M059J (cell line): ENCODE data around the gene CACNA1H. TPM values are rescaled to one million over a fixed set of nuclear protein-coding genes. Genes with fewer than 3 reads are reported as not detected.

Experiments used
- DNase-seq: peaks from one replicate; pipeline ENCODE4 v3.0.0-alpha.2; 2012; ENCODE audit warnings: low read depth
- total RNA-seq: library from RNA; depleted of rRNA; stranded (reverse); fragments of >200 nt; shearing (Covaris generic); gene quantifications from 2 replicates; pipeline ENCODE4 v1.2.3, GENCODE V29; 2014

CACNA1H gene
- total RNA-seq, 1 experiment from 2014 or later = 0.02 TPM

DNA sequence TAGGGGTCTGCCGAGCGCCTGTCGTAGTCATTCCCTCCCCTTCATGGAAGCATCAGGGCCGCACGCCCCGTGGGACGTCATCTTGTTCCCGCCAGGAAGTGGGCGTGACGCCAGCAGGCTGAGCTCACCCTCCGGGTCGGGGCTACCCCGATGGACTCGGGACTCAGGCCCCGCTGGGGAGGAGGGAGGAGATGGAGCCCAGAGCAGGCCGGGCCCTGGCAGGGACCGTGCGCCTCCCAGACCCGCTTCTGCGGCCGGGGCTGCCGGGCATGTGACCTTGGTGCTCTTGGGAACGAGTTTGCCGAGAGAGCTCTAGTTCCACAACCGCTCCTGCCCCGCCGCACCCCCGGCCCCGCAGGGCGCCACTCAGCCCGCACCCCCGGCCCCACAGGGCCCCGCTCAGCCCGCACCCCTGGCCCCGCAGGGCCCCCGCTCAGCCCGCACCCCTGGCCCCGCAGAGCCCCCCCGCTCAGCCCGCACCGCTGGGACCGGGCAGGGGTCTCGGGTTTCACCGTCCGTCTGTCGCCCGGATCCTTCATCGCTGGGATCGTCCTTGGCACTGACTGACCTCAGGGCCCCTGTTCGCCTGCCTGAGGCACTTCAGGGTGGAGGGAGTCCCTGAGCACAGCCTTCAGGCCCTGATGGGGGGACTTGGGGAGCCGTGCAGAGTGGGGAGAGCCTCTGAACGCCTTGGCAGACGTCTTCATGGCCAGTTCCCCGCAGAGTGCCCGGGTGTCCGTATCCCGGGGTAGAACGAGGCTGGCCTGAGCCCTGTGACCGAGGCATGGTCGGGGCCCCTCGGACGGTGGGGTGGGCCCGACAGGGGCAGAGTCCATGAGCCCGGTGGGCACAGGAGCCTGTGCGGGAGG, 5.8 kb downstream of the CACNA1H start:
- DNase-seq = no peak

DNA sequence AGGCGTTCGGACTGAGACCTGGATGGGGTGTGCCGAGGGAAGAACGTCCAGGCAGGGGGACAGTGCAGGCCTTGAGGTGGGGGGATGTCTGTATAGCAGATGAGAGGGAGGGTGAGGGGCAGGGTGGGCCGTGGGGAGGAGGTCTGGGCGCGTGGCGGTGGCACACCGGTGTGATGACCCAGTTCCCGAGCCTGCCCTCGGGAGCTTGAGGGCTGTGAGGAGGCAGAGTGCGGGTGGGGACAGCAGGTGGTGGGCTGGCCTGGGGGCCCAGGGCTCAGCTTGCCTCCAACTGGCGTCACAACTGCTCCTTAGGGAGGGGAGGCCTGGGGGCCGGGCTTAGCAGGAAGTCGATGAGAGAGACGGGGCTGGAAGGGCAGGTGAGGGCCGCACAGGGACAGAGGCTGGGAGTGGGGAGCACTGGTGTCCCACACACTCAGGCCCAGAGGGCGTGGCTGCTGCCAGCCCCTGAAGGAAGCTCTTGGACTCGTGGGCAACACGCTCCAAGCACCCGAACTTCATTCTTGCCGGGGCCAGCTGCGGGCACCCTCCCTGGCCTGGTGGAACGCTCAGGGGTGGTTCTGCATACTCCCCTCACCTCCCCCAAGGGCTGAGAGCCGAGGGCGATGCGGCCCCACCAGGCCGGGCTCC, 6.5 kb downstream of the CACNA1H start:
- no peak for DNase-seq

DNA sequence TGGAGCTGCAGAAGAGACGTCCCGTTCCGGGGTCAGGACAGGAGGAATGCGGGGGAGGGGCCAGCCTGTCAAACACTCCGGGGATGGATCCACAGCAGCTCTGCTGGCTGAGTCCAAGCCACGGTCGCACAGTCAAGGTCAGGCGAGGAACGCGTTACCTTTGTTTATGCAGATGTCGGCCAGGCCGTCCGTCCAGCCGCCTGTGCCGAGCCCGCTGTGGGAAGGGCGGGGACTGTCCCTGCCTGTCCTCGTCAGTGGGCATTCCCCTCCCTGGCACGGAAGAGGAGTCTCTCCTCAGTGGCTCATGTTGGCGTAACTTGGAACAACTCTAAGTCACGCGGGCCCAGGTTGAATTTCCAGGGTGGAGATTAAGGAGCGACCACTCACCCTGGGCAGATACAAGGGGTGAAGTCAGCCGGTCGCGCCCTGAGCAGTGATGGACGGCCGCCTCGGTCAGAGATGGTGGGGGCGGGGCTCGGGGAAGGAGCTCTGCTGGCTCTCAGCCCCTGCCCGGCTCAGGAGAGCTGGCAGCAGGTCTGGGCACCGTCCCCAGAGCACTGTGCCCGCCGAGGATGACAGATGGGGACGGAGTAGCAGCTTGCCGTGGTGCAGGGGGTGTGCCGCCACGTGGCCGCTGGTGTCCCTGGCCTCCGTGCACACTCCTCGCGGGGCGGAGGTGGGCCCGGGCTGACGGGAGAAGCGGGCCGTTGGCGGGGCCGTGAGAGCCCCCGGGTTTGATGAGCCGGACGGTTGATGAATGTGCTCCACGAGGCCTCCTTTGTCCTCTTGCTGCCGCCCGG, 7.3 kb downstream of the CACNA1H start:
- DNase-seq = peak; percentile 26

DNA sequence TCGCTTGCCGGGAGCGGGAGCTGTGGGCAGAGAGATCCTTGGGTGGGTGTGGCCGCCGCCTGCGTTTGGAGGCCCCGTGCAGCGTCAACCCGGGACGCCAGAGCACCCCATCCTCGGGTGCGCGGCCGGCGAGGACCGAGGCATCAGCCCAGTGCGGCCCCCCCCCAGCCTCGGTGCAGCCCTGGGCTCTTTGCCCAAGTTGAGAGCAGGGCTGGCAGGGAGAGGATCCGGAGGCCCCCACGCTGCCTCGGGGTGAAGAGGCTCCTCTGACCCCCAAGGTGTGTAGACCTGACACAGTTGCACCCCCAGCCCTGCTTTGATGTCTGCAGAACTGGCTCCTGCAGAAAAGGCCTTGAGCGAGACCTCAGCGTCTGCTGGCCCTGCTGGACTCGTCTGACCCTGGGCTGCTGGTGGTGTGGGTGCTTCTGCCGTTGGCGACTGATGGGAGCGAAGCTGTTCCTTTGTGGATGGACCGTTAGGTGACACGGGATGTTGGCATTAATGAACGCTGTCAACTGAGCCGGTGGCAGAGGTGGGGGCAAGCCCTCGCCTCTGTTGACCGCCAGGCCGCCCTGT, 8.0 kb downstream of the CACNA1H start:
- no peak for DNase-seq

DNA sequence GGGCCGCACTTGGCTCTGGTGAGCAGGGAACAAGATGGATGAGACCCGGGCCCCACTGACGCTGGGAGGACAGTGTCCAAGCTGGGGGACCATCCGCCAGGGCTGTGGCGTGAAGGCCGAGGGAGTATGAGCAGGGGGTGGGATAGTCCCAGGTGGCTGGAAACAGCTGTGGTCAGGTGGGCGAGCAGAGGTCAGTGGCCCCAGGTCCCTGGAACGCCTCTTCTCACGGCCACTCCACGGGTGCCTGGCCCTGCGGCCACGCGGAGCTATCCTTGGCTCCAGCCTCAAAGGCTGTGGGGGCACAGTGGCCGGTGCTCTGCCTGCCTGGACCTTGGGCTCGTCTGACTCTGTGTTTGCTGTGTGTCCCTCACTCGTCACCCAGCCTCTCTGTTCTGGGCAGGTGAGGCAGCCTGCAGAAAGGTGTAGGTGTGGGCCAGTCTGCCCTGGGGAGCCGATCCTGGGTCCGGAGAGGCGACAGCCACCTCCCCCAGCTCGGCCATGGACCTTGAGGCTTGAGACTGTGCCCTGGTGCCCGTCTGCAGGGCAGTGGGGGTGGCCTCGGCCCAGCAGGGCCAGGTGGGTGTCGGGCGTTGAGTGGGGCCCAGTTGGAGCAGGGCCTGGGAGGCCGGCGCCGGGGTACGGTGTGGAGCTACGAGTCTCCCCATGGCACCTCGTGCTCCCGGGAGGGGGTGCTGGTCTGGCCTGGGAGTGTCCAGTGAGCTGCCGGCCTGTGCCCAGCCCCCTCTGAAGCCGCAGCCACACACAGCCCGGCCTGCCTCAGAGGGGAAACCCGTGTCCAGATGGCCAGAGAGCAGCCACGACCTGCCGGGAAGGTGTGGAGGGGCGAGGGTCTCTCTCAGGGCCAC, 10.0 kb downstream of the CACNA1H start:
- DNase-seq = no peak

DNA sequence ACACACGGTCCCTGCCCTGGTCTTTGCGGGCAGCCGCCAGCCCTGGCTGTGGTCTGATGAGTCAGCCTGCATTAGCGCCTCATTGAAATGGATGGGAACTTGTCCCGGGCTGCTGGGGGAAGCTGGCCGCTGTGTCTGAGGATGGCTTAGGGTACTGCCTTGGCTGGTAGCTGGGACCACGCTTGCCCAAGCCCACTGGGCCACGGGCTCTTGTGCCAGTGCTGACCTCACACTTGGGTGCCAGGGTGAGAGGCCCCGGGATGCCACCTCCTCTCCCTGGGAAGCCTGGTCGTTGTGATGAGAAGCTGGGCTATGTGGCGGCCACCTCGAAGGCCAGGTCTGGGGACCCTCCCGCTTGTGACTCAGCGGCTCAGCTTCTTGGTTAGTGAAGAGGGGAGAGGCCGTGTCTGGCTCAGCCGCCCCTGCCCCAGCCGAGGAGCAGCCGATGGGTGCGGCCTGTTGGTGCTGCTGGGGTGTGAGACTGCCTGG, 10.7 kb downstream of the CACNA1H start:
- DNase-seq = peak; percentile 73

DNA sequence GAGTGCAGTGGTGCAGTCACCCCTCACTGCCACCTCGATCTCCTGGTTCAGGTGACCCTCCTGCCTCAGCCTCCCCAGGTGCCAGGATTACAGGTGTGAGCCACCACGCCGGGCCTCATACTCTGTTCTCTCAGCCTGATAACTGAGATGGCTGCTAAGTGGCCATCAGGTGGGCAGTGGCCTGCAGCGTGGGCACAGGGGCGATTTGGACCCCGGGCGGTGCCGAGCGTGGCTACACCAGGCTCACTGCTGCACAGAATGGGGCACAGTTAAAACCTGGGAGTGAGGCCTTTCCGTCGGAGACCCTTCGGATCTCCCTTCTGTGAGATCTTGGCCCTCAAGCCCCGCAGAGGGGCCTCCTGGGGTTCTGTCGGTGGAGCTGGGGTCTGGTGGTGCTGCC, 11.5 kb downstream of the CACNA1H start:
- no peak for DNase-seq

DNA sequence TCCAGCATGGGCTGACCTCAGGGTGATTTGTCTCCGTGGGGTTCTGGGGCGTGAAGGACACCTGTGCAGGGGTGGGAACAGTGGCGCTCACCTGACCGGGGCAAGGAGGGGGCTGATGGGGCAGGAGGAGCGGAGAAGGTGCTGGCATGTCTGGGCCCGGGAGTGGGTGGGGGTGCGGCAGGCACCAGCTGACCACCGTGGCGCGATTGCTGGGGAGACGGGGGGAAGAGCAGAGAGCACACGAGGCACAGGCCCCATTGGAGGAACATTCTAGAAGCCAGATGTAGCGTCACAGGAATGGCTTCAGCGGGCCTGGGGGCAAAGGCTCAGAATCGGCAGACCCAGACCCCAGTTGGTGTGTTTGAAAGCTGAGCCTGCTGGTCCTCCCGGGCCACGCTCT, 12.1 kb downstream of the CACNA1H start:
- DNase-seq = no peak

DNA sequence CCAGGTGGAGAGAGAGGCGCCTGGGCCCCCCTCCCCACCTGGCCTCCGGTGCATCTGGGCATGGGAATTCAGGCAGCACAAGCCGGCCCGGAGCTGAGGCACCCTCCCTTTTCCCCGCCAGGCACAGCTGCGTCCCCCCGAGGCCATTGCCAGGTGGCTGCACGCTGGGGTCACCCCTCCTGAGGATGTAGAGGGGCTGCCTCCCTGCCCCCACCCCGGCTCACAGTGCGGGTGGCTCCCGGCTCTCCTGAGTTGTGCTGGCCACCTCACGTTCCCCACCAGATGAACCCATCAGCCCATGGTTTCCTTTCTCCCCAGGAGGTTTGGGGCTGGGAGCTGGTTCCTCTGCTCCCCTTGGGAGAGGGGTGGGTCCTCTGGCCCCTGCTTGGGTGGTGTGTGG, 12.6 kb downstream of the CACNA1H start:
- no peak for DNase-seq

DNA sequence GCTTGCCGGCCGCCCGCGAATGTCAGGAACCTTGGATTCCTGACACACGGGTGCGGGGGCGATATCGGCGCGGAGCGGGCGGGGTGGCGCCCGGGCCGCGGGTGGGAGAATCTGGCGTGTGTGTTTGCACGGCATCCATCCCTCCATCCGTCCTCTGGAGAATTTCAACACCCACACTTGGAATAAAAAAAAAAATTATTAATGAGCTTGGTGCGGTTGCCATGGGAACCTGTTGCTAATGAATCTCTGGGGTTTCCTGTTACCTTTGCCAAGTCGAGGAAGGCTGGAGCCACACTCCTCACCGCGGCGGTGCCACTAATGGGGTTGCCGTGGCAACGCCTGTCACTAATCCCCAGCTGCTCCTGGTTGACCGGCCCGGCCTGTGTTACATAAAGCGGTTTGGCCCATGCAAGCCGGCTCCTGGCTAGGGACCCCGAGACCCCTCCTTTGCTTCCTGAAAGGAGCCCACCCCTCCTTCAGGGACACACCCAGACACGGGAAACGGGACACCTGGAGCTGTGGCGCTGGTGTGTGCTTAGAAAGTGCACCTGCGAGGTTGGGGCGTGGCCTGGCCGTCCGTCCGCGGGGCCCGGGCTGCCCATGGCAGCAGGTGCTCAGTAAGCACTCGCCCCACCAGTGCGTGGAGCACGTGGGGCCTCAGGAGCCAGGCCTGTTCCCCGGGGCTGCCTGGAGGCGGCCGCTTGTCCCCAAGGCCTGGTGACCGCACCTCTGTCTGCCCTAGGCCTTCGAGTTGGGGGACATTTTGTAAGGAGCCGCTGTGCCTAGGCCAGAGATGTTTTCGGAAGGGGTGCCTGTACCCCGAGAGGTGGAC, 14.6 kb downstream of the CACNA1H start:
- DNase-seq = peak; percentile 70

DNA sequence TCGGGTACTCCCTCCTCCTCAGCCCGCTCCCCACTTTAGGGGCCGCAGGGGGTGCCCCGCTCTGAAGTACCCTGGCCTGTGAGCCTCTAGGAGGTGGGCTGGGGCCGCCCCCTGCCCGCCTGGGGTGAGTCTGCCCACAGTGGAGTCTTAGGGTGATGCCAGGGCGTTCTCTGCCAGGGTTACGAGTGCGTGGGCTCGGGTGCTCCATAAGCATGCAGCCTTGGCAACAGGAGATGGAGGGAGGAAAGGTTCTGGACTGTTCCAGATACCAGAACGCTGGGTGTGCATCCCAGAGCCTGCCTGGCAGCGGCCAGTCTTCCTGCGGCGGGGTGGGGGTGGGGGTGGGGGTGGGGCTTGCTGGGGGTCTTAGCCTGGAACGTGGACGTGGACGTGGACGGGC, 15.9 kb downstream of the CACNA1H start:
- no peak for DNase-seq

DNA sequence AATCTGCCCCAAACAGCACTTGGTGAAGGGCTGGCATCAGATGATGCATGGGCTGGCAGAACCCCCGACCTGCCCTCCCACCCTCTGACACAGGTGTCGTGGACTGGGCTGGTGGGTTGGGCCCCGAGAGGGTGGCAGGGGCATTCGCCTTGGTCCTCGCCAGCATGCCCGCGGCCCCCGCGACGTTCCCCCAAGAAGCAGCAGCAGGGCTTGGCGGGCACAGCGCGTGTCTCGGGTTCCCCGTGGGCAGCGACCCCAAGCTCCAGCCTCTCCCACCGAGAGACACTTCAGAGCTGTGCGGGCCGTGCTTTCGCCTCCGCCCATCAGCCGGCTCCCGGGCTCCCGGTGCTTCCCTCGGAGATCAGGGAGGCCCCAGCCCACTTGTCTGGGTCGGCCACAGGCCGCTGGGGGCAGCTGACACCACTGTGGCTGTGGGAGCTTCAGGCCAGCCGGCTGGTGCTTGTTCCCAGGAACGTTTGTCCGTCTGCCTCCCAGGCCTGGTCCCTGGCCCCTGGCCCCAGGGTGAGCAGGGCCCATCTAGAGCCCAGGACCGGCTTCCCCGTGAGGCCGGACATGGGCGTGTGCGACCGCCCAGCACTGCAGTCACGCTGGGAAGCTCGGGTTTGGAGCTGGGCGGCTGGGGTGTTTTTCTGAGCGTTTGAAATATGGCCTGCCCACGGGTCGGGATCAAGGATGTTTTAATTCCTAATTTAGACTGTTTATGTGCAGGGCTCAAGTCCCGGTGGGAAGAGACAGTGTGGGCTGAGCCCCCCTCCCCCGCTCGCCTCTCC, 16.6 kb downstream of the CACNA1H start:
- DNase-seq = no peak

DNA sequence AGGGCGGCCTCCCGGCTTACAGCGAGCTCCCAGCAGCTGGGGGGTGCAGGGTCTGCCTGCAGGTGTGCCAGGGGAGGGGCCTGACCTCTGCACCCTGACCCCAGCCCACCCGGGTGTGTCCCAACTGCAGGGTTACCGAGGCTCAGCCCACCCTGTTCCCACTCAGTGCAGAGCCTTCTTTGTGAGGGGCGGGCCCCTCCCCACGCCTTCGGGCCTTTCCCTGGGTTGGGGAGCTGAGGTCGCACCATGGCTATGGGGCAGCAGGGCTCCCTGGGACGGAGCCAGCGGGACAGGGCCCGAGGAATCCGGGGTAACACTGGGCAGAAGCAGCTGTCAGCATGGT, 17.1 kb downstream of the CACNA1H start:
- no peak for DNase-seq

DNA sequence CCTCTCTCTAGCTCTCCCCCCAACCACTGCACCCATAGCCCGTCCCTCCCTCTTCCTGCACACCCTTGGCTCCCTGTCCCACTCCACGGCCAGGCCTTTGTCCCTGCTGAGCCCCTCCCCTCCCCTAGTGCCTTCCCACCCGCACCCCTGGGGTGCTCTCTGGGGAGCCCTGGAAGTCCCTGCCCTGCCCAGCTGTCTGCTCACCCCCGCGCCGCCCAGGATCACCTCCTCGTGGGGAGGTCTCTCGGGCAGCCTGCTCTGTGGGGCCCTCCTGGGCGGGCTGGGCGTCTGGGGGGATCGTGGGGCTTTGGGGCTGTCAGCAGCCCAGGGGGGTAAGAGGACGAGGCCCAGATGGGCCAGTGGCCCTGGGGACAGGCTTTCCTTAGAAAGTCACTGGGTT, 18.1 kb downstream of the CACNA1H start:
- DNase-seq = no peak

DNA sequence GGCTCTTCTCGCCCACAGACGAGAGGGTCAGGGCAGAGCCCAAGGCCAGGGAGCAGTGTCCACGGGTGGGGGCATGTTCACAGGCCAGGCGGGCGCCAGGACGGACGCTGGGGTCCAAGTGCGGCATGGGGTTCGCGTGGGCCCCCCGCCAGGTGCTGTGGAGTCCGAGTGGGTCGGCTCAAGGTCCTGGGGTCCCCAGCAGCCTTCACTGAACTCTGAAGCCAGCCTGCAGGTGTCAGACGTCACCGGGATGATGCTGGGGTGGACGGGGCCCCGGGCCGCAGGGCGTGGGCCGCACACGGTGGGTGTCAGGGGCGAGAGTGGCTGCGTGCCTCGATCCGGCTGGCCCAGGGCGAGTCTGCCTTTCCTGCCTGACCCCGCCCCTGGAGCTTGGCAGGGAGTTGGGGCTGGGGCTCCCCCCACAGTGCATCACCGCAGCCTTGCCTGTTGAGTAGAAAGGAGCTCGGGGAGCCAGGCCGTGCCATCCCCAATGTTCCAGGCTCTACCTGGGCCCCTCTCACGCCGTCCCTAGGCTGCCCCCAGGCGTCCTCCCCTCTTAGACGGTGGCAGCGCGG, 19.0 kb downstream of the CACNA1H start:
- no peak for DNase-seq

DNA sequence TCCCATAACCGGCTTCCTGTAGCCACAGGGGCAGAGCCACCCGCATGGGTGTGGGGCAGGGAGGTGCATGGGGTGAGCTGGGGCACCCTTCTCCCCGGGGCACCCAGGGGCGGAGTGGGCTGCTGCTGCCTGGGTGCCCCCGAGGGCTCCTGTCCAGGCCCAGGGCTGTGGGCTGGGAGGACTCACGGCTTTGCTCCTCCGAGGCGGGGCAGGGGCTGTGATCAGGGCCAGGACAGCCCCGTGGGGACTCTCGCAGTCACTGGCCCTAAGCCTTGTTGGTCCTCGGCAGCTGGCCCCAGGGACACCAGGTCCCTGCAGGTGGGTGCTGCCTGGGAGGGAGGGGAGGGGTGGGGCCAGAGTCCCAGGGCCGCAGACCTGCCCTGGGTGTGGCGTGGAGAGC, 19.7 kb downstream of the CACNA1H start:
- DNase-seq = no peak

DNA sequence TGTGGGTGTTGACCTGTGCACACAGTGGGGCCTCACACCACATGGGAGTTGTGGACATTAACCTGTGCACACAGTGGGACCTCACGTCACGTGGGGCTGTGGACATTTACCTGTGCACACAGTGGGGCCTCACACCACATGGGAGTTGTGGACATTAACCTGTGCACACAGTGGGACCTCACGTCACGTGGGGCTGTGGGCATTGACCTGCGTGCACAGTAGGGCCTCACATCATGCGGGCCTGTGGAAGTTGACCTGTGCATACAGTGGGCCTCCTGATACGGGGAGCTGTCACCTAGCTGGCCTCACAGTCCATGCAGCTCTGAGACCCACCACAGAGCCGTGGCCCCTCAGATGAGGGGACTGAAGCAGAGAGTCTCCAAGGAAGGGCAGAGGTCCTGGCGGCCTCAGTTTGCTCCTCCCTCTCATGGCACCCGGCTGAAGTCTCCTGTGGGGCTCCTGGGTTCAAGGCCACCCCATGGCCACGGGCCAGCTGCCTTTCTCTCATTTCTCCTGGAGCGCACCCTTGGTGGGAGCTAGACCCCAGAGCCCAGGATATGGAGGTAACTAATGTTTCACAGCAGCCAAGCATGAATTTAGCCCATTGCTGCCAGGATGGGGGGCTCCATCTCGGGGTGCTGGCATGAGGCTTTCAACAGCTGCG, 21.0 kb downstream of the CACNA1H start:
- no peak for DNase-seq
